Melanocyte of skin (primary cell): Measurements from ENCODE around the gene C10orf62. TPM values are rescaled to one million over a fixed set of nuclear protein-coding genes. Genes with fewer than 3 reads are reported as not detected.

Source experiments
- total RNA-seq, 2 donors: library from RNA; depleted of rRNA; stranded (reverse); fragments of >200 nt; gene quantifications; 2 replicates each; pipeline ENCODE4 v1.2.3, GENCODE V29; 2012

C10orf62 gene
- not detected for total RNA-seq

DNA sequence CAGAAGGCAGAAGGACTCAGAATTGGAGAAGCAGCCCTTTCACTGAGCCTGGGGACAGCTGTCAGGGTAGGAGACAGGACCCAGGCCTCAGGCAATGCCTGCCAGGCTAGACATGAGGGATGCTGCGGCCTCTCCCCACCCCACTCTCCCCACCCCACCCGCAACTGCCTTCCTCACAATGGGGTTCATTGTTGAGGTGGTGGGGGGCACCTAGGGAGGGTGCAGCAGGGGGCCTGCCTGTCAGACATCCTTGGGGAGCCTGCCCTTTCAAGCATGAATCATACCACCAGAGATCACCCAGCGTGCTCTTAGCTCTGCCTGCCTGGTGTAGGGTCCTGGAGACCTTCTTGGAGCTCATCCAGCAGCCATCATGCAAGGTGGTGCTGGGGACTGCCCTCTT is at the start of gene C10orf62:
Gene C10orf62 (plus strand): TSS at position 243 of the 400 bp plus-strand sequence. CDS start 177 bp downstream, outside the sequence.

DNA sequence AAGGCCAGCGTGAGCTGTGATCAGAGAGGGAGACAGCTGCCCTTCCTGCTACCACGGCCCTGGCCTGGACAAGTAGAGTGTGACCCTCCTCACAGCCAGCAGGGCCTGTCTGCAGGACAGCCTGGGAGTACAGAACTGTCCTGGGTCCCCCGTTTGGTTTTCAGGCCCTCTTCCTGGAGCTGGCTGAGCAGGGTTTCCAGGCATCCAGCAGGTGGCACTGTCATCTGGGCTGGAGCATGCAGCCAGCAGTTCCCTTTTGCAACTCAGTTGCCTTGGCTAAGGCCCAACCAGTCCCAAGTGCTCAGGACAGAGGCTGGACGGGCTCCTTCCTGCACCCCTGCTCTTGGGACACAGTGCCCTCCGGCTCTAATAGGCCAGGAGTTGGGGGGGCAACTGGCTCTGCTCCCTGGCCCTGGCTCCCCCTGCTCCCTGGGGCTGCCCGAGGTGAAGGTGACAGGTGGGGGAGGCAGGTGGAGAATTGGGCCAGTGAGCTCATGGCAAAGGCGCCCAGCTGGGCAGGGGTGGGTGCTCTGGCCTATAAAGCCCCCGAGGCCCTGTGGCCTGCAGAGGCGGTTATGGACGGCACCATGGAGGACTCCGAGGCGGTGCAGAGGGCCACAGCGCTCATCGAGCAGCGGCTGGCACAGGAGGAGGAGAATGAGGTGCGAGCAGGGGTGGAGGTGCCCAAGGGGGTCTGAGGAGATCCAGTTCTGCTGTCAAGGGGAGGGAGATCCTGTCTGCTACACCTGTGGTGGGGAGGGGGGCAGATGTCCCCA is 17.1 kb upstream of the C10orf62 start, which contains the start of gene ANKRD2:
Gene ANKRD2 (plus strand): TSS at position 566 of the 776 bp plus-strand sequence. CDS start 10 bp downstream, at position 576.

DNA sequence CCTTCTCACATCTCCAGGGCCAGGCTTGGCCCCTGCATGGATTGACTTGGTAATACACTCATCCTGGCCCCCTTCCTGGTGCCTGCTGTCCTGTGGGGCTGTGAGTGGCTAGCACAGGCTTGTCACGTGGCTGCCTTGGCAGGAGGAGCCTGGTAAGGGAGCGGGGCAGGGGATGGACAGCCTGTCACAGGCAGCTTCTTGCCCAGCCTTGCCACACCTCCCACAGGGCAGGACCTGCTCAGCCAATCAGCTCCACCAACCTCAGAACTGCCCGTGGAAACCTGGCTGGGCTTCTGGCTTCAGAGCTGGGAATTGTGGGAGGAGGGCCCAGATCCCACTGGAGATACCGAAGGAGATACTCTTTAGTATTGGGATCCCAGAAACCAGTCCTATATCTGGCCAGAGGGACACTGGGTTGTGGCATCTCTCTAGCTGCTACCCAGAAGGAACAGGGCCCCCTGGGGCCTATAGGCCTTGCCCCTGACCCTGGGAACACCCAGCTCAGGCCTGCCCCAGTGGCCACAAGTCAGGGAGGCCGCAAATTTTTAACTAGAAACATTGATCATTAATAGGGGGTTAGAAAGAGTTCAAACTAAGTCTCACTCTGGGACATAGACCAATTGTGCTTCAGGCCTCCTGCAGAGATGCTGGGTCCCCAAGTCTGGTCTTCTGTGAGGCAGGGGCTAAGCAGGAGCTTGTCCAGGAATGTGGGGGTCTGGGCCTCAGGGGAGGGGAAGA is 5.3 kb upstream of the C10orf62 start, which contains the start of gene HOGA1:
Gene HOGA1 (plus strand): TSS at position 330 of the 738 bp plus-strand sequence. CDS start 315 bp downstream, at position 645.

DNA sequence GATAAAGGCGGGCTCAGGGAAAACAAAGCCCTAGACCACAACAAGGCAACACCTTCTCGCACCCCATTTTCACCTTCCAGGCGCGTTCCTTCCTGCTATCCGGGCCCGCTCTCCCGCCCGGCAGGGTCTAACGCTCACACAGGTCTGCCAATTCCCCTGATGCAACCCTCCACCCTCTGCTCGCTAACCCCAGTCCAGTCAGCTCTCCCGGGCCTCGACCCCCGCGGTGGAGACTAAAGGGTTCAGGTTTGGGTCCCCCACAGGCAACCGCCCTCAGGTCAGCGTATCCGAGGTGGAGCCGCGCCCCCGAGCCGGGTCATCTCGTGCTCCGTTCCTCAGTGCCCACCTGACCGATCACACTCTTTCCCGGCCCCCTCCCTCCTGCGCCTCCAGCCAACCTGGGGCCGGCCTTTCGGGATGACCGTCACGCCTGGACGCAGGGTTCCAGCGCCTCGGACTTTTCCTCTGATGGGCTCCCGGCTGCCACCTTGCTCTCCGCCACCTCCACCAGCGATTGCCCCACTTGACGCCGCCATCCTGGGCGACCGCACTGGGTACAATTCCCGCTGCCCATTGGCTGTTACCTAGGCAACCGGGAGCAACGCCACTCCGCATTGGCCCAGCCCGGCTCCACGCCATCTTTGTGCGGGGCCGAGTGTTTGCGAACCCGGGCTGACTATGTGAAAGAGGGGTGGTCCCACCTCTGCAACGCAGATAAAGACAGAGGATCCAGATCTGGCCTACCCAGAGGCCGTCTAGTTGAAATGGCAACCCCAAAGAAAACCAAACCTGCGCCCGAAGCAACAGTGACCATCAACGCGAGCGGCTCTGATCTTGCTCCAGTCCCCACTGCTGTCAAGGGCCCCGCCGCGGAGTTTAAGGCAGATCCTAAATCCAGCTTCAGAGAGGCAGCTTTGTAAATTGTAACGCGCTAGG is 43.7 kb downstream of the C10orf62 start, which contains the start of gene MORN4:
Gene MORN4 (minus strand): TSS at position 552 of the 936 bp plus-strand sequence. CDS start 13,847 bp downstream, outside the sequence.

DNA sequence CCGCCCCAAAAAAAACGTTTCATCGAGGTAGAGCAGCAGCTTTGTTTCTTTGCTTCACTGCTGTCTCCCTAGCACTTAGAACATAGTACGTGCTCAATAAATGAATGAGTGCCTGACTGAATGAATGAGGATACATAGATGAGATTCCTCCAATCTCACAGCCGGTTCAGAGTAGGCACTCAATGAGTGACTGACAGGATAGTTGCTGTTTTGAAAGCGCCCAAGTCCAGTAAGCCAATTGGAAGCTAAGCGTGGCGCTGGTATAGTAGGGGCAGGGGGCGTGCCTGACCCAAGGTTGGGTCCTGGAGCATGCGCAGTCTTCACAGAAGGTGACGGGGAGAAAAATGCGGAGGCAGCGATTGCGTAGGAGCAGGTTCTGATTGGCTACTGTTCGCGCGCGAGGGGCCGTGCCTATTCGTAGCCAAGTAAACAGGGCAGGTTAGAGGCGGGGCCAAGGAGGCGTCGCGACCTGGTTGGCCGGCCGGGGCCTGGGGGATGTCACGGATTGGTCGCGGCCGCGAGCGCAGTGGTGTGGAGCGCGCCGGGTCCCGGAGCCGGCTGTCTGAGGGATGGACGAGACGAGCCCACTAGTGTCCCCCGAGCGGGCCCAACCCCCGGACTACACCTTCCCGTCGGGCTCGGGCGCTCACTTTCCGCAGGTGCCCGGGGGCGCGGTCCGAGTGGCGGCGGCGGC is 50.8 kb downstream of the C10orf62 start, which contains the start of gene PI4K2A:
Gene PI4K2A (plus strand): TSS at position 498 of the 694 bp plus-strand sequence. CDS start 72 bp downstream, at position 570.

Other genes starting within 250 kb of the C10orf62 start
- gene RRP12, start 188.4 kb upstream of the C10orf62 start, total RNA-seq, result 10 to 100 TPM; 17.9 to 31.0 TPM
- gene PGAM1, start 163.5 kb upstream of the C10orf62 start, total RNA-seq, result 100 to 1,000 TPM; 376 to 564 TPM
- 10 to 100 TPM; 29.9 to 49.0 TPM for gene EXOSC1, start 143.7 kb upstream of the C10orf62 start, total RNA-seq
- gene ZDHHC16, start 143.5 kb upstream of the C10orf62 start, total RNA-seq, result 10 to 100 TPM; 48.2 to 77.3 TPM
- 100 to 1,000 TPM in 1 of 2 donors, 10 to 100 TPM in 1; 78.3 to 105 TPM for gene MMS19, start 91.3 kb upstream of the C10orf62 start, total RNA-seq
- gene UBTD1, start 90.8 kb upstream of the C10orf62 start, total RNA-seq, result 10 to 100 TPM; 34.8 to 44.0 TPM
- gene ANKRD2, start 16.9 kb upstream of the C10orf62 start, total RNA-seq, result under 1 TPM; under 0.01 to 0.33 TPM
- gene HOGA1, start 5.3 kb upstream of the C10orf62 start, total RNA-seq, result 1 to 10 TPM; 1.3 to 1.7 TPM
- gene MORN4, start 43.8 kb downstream of the C10orf62 start, total RNA-seq, result 1 to 10 TPM; 4.1 to 4.3 TPM
- gene PI4K2A, start 51.0 kb downstream of the C10orf62 start, total RNA-seq, result 10 to 100 TPM; 18.6 to 23.7 TPM
- 100 to 1,000 TPM; 198 to 284 TPM for gene AVPI1, start 97.5 kb downstream of the C10orf62 start, total RNA-seq
- gene MARVELD1, start 124.0 kb downstream of the C10orf62 start, total RNA-seq, result 10 to 100 TPM; 70.6 to 89.1 TPM
- gene ZFYVE27, start 147.4 kb downstream of the C10orf62 start, total RNA-seq, result 10 to 100 TPM; 37.9 to 40.6 TPM
- gene SFRP5, start 182.3 kb downstream of the C10orf62 start, total RNA-seq, result not detected